ENCODE results near the gene AQP11.
"Not testable (repeated sequence)": the region's sequence is repeated elsewhere in the genome, so short reads cannot be mapped to it uniquely, and the experiment has no call there.

The AQP11 gene

GRCh38 chr11:77592727-77593126, 3.0 kb downstream of the AQP11 start:
- DNase-seq (ENCODE audit: low read depth), result no peak

- no peak for DNase-seq (ENCODE audit: low read depth)
Observed at GRCh38 chr11:77593883-77594282, 4.1 kb downstream of the AQP11 start.

GRCh38 chr11:77596626-77597025, 6.9 kb downstream of the AQP11 start:
- no peak for DNase-seq (ENCODE audit: low read depth)

- no peak for DNase-seq (ENCODE audit: low read depth)
Observed at GRCh38 chr11:77598195-77598594, 8.4 kb downstream of the AQP11 start.

- no peak for DNase-seq (ENCODE audit: low read depth)
Observed at GRCh38 chr11:77602381-77603088, 12.8 kb downstream of the AQP11 start.

- DNase-seq (ENCODE audit: low read depth), result no peak
Observed at GRCh38 chr11:77604281-77604680, 14.5 kb downstream of the AQP11 start.

GRCh38 chr11:77609234-77609633, 19.5 kb downstream of the AQP11 start:
- DNase-seq (ENCODE audit: low read depth), result no peak

GRCh38 chr11:77611921-77612320, 22.2 kb downstream of the AQP11 start:
- DNase-seq (ENCODE audit: low read depth), result no peak

GRCh38 chr11:77617892-77618291, 28.1 kb downstream of the AQP11 start:
- no peak for DNase-seq (ENCODE audit: low read depth)

GRCh38 chr11:77619576-77620198, 29.9 kb downstream of the AQP11 start:
- no peak for DNase-seq (ENCODE audit: low read depth)

GRCh38 chr11:77630157-77630710, 40.5 kb downstream of the AQP11 start:
- no peak for DNase-seq (ENCODE audit: low read depth)

- DNase-seq (ENCODE audit: low read depth), result not testable (repeated sequence)
Observed at GRCh38 chr11:77633926-77634325, 44.2 kb downstream of the AQP11 start.

GRCh38 chr11:77636731-77637344, 47.1 kb downstream of the AQP11 start:
- no peak for DNase-seq (ENCODE audit: low read depth)

- peak; percentile 85 for DNase-seq (ENCODE audit: low read depth)
Observed at GRCh38 chr11:77637345-77638165, 47.8 kb downstream of the AQP11 start, which contains the start of gene CLNS1A. TSS of gene CLNS1A (minus strand) at chr11:77637794. CDS start at chr11:77637714, 80 bp downstream.

GRCh38 chr11:77642228-77642627, 52.5 kb downstream of the AQP11 start:
- no peak for DNase-seq (ENCODE audit: low read depth)

- DNase-seq (ENCODE audit: low read depth), result no peak
Observed at GRCh38 chr11:77644887-77645286, 55.1 kb downstream of the AQP11 start.

GRCh38 chr11:77647654-77648305, 58.0 kb downstream of the AQP11 start:
- DNase-seq (ENCODE audit: low read depth), result no peak

GRCh38 chr11:77650123-77650522, 60.4 kb downstream of the AQP11 start:
- no peak for DNase-seq (ENCODE audit: low read depth)

- no peak for DNase-seq (ENCODE audit: low read depth)
Observed at GRCh38 chr11:77654770-77655434, 65.1 kb downstream of the AQP11 start.

- no peak for DNase-seq (ENCODE audit: low read depth)
Observed at GRCh38 chr11:77656362-77656761, 66.6 kb downstream of the AQP11 start.

Measured in CMK (cell line).